ENCODE data around the gene SSR3.
A peak's percentile ranks its signal among the peaks of the same experiment; 100 is the strongest.
"Not testable (repeated sequence)": the region's sequence is repeated elsewhere in the genome, so short reads cannot be mapped to it uniquely, and the experiment has no call there.

The SSR3 gene

GRCh38 chr3:156554842-156555687 is at the start of gene SSR3:
TSS of gene SSR3 (minus strand) at chr3:156555117. CDS start at chr3:156555089, 28 bp downstream.
- peak; percentile 98 for DNase-seq

GRCh38 chr3:156604064-156604641 is 49.2 kb upstream of the SSR3 start:
- no peak for DNase-seq

GRCh38 chr3:156603379-156604017 is 48.6 kb upstream of the SSR3 start:
- no peak for DNase-seq

GRCh38 chr3:156602424-156602823 is 47.5 kb upstream of the SSR3 start:
- DNase-seq: no peak

- DNase-seq: peak; percentile 11
Measured at GRCh38 chr3:156601497-156601896, 46.6 kb upstream of the SSR3 start.

GRCh38 chr3:156600834-156601233 is 45.9 kb upstream of the SSR3 start:
- no peak for DNase-seq

- no peak for DNase-seq
Measured at GRCh38 chr3:156599089-156599874, 44.4 kb upstream of the SSR3 start.

GRCh38 chr3:156598413-156598812 is 43.5 kb upstream of the SSR3 start:
- no peak for DNase-seq

- no peak for DNase-seq
Measured at GRCh38 chr3:156594219-156594683, 39.3 kb upstream of the SSR3 start.

- DNase-seq: no peak
Measured at GRCh38 chr3:156593814-156594213, 38.9 kb upstream of the SSR3 start.

GRCh38 chr3:156589806-156590205 is 34.9 kb upstream of the SSR3 start:
- not testable (repeated sequence) for DNase-seq

- DNase-seq: no peak
Measured at GRCh38 chr3:156587760-156588069, 32.8 kb upstream of the SSR3 start.

GRCh38 chr3:156586905-156587759 is 32.2 kb upstream of the SSR3 start:
- DNase-seq: no peak

GRCh38 chr3:156583469-156583868 is 28.6 kb upstream of the SSR3 start:
- DNase-seq: no peak

GRCh38 chr3:156582532-156583183 is 27.7 kb upstream of the SSR3 start:
- no peak for DNase-seq

- no peak for DNase-seq
Measured at GRCh38 chr3:156581954-156582353, 27.0 kb upstream of the SSR3 start.

- no peak for DNase-seq
Measured at GRCh38 chr3:156581033-156581432, 26.1 kb upstream of the SSR3 start.

- DNase-seq: no peak
Measured at GRCh38 chr3:156579427-156579851, 24.5 kb upstream of the SSR3 start.

GRCh38 chr3:156577736-156578135 is 22.8 kb upstream of the SSR3 start:
- DNase-seq: no peak

- DNase-seq: no peak
Measured at GRCh38 chr3:156576651-156577348, 21.9 kb upstream of the SSR3 start.

- DNase-seq: no peak
Measured at GRCh38 chr3:156576051-156576450, 21.1 kb upstream of the SSR3 start.

Measured in NCI-H69 (cell line).